OCI-LY1 (cell line): ENCODE results near the gene CLEC17A.

Source experiments
- H2AFZ ChIP-seq: fragments of 200-600 bp; sonication (generic), shearing (Covaris generic); 2 replicates; pipeline ENCODE4 v1.6.0; 2014; ENCODE audit warnings: antibody characterized with exemption, mild to moderate bottlenecking, low read length
- H3F3A ChIP-seq: fragments of 200-600 bp; sonication (generic), shearing (Covaris generic); 2 replicates; pipeline ENCODE4 v1.6.0; 2014; ENCODE audit warnings: mild to moderate bottlenecking, antibody characterized with exemption, low read length, moderate library complexity; ENCODE audit not compliant: insufficient read depth
- H3K27ac ChIP-seq: fragments of 200-600 bp; sonication (generic); 2 replicates; pipeline ENCODE4 v1.5.1; 2014; ENCODE audit warnings: low read length, mixed run types, mild to moderate bottlenecking, low read depth; ENCODE audit not compliant: poor library complexity, severe bottlenecking
- H3K27me3 ChIP-seq: fragments of 200-600 bp; sonication (generic); 2 replicates; pipeline ENCODE4 v1.6.0; 2014; ENCODE audit warnings: antibody characterized with exemption, mild to moderate bottlenecking, low read length, moderate library complexity; ENCODE audit not compliant: insufficient read depth
- H3K36me3 ChIP-seq: fragments of 200-600 bp; sonication (generic); 2 replicates; pipeline ENCODE4 v1.6.1; 2014; ENCODE audit warnings: mild to moderate bottlenecking, antibody characterized with exemption, low read length, moderate library complexity, mixed read lengths; ENCODE audit not compliant: insufficient read depth
- H3K4me1 ChIP-seq: fragments of 200-600 bp; sonication (generic); 2 replicates; pipeline ENCODE4 v1.5.1; 2014; ENCODE audit warnings: mild to moderate bottlenecking, low read length, moderate library complexity; ENCODE audit not compliant: insufficient read depth, severe bottlenecking
- H3K4me2 ChIP-seq: fragments of 200-600 bp; sonication (generic), shearing (Covaris generic); 2 replicates; pipeline ENCODE4 v1.6.1; 2014; ENCODE audit warnings: low read length
- H3K4me3 ChIP-seq: fragments of 200-600 bp; sonication (generic); 2 replicates; pipeline ENCODE4 v1.5.1; 2014; ENCODE audit warnings: low read length, low read depth, mild to moderate bottlenecking, mixed read lengths; ENCODE audit not compliant: poor library complexity, severe bottlenecking
- H3K79me2 ChIP-seq: fragments of 200-600 bp; shearing (Covaris generic); 2 replicates; pipeline ENCODE4 v1.6.1; 2016; ENCODE audit warnings: mixed run types, low read length, mixed read lengths; ENCODE audit not compliant: insufficient read depth
- H3K9ac ChIP-seq: fragments of 200-600 bp; sonication (generic), shearing (Covaris generic); 2 replicates; pipeline ENCODE4 v1.6.1; 2014; ENCODE audit warnings: mild to moderate bottlenecking, low read length, mixed read lengths
- H3K9me2 ChIP-seq: fragments of 200-600 bp; sonication (generic), shearing (Covaris generic); 2 replicates; pipeline ENCODE4 v1.6.1; 2014; ENCODE audit warnings: low read depth, mild to moderate bottlenecking, low read length, mixed read lengths
- H3K9me3 ChIP-seq: fragments of 200-600 bp; shearing (Covaris generic); 2 replicates; pipeline ENCODE4 v1.6.1; 2014; ENCODE audit warnings: low read length, mixed read lengths
- H4K20me1 ChIP-seq: fragments of 200-600 bp; sonication (generic), shearing (Covaris generic); 2 replicates; pipeline ENCODE4 v1.6.0; 2016; ENCODE audit warnings: mild to moderate bottlenecking, low read length; ENCODE audit not compliant: insufficient read depth
- CTCF ChIP-seq: fragments of 200-600 bp; sonication (generic), shearing (Covaris generic); IDR thresholded peaks from 2 replicates; pipeline ENCODE4 v1.5.1; 2017; ENCODE audit warnings: mild to moderate bottlenecking, antibody characterized with exemption, low read length, moderate library complexity, mixed read lengths
- EZH2 ChIP-seq: fragments of 200-600 bp; sonication (generic), shearing (Covaris generic); IDR thresholded peaks from 2 replicates; pipeline ENCODE4 v1.8.0; 2017; ENCODE audit warnings: borderline replicate concordance, mixed run types, mild to moderate bottlenecking, antibody characterized with exemption, low read length, moderate library complexity, mixed read lengths

The CLEC17A gene

DNA sequence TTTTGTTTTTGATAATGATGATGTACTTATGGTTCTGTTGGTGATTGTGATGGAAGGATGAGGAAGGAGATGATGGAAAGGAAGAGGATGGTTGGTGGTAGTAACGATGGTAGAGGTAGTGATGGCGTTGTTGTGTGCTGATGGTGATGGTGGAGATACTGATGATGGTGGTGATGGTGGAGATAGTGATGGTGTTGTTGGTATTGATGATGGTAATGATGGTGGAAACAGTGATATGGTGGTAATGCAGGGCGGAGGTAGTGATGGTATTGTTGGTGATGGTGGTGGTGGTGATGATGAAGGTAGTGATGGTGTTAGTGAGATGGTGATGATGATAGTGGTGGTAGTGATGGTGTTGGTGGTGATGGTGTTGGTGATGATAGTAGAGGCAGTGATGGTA is 12.7 kb downstream of the CLEC17A start:
- Histone ChIP-seq H3K9me3 (no peaks in the 10 kb centered on the region), H4K20me1 (no peaks in the 10 kb centered on the region), H3K27me3 (no peaks in the 10 kb centered on the region), H3F3A (no peaks in the 10 kb centered on the region), H3K27ac (no peak overlapping the region), H3K79me2 (no peaks in the 10 kb centered on the region), H3K9me2 (no peaks in the 10 kb centered on the region), H3K9ac (no peak overlapping the region), H3K4me3 (no peak overlapping the region), H2AFZ (no peak overlapping the region), H3K36me3 (peaks cover 40% of the 10 kb centered on the region), H3K4me2 (no peak overlapping the region), H3K4me1 (no peaks in the 10 kb centered on the region)
- TF ChIP-seq EZH2 (no peak), CTCF (no peak)

DNA sequence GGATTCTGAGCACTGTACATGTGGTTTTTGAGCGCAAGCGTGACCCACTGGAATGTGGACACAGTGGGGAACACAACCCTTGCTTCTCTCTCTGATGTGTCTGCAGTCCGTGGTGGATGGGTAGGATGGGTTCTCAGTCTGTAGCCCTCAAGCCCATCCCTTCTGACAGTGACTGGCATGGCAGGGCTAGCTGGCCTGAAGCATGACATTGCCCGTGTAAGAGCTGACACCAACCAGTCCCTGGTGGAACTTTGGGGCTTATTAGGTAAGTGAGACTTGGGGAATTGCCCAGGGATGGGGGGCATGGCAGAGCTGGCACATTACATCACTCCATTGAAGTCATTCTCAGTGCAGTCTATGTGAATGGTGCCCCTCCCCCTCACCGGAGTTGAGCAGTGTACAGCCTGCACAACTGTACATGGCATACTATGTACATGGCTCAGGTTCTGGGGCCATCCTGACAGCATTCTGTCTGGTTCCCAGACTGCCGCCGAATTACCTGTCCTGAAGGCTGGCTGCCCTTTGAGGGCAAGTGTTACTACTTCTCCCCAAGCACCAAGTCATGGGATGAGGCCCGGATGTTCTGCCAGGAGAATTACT is 16.8 kb downstream of the CLEC17A start:
- TF ChIP-seq CTCF (no peak), EZH2 (no peak)
- no peaks in the 10 kb centered on the region for H4K20me1 ChIP-seq

DNA sequence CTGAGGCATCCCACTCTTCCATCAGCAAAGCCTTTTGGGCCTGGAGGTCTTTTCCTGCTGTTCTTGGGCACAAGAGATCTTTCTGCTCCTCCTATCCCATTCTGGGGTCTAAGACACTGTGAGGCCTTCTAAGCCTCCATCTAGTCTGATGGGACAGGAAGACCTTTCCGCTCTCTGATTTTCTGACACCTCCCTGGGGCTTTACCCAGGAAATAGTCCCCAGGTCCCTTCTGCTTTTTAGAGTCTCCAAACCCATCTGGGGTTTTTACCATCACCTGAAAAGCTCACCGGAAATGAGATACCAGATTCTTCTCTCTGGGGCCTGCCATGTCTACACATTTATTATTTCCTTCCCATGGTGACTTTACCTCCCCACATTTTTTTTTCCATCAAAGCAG is 21.1 kb downstream of the CLEC17A start:
- Histone ChIP-seq H3K9ac (no peak overlapping the region), H3F3A (peaks cover 4% of the 10 kb centered on the region; the same call in 1 of the 2 replicates), H3K4me3 (no peak overlapping the region), H3K9me2 (no peaks in the 10 kb centered on the region), H3K27ac (peak overlapping the region; percentile 85), H3K4me2 (peak overlapping the region; percentile 21), H3K9me3 (no peaks in the 10 kb centered on the region), H3K4me1 (peaks cover 29% of the 10 kb centered on the region), H3K79me2 (no peaks in the 10 kb centered on the region), H4K20me1 (no peaks in the 10 kb centered on the region), H3K27me3 (no peaks in the 10 kb centered on the region), H3K36me3 (peaks cover 29% of the 10 kb centered on the region), H2AFZ (no peak overlapping the region)
- TF ChIP-seq CTCF (no peak), EZH2 (no peak)

More for the DNA sequence above, 16.8 kb downstream of the CLEC17A start:
- Histone ChIP-seq H3F3A (peaks cover 4% of the 10 kb centered on the region; the same call in 1 of the 2 replicates), H3K9ac (no peak overlapping the region), H2AFZ (no peak overlapping the region), H3K9me2 (no peaks in the 10 kb centered on the region), H3K4me3 (no peak overlapping the region), H3K27ac (no peak overlapping the region), H3K4me2 (no peak overlapping the region), H3K27me3 (no peaks in the 10 kb centered on the region), H3K9me3 (no peaks in the 10 kb centered on the region), H3K4me1 (peaks cover 13% of the 10 kb centered on the region), H3K36me3 (peaks cover 53% of the 10 kb centered on the region), H3K79me2 (no peaks in the 10 kb centered on the region)
